ENCODE measurements around the gene TANGO2. TPM values are rescaled to one million over a fixed set of nuclear protein-coding genes. Genes with fewer than 3 reads are reported as not detected.

The TANGO2 gene
- total and polyA plus RNA-seq, 2 of the 8 experiments (the other 6 are each of a cell fraction or from before 2014, with no cell fraction given): 10.1 to 18.4 TPM

- no peak for TF ChIP-seq POLR2AphosphoS5 (IDR thresholded peaks at IDR 0.05; ENCODE audit: low read depth, low read length)
Observed at GRCh38 chr22:20062766-20063083, 41.8 kb downstream of the TANGO2 start (continued).

All from H1 (cell line).